HEK293 (cell line): ENCODE results near the gene DDX18.

Experiments
- CTCF ChIA-PET: fragments of 350-600 bp; formaldehyde crosslinking; extraction: SDS; loops from one replicate; lab custom pipeline; 2021; ENCODE audit warnings: antibody characterized with exemption; lab: Yijun Ruan, JAX
- POLR2A ChIA-PET: fragments of 300-600 bp; formaldehyde crosslinking; extraction: SDS; loops from one replicate; lab custom pipeline; 2020; ENCODE audit warnings: antibody characterized with exemption, inconsistent platforms; lab: Yijun Ruan, JAX
- H3K27ac ChIP-seq: fragments of 200-500 bp; sonication (Bioruptor generic); 2 replicates; pipeline ENCODE4 v1.5.1; 2014; ENCODE audit warnings: low read depth, low read length, control low read depth, inconsistent platforms; ENCODE audit errors: extremely low read depth
- H3K36me3 ChIP-seq, 2 experiments: fragments of 200-500 bp in 1 of 2; sonication (Bioruptor generic) in 1 of 2; 1 replicate in 1 of 2; 2 replicates in 1 of 2; pipeline ENCODE4 v1.5.1; 2014 to 2017; ENCODE audit warnings: inconsistent platforms in 2 of 2, low read length in 2 of 2; ENCODE audit not compliant: control insufficient read depth in 2 of 2, insufficient read depth in 1 of 2
- H3K4me1 ChIP-seq: fragments of 200-500 bp; sonication (Bioruptor generic); 2 replicates; pipeline ENCODE4 v1.5.1; 2014; ENCODE audit warnings: mild to moderate bottlenecking, low read length, inconsistent platforms; ENCODE audit not compliant: control insufficient read depth, insufficient read depth
- H3K4me3 ChIP-seq: 2 replicates; pipeline ENCODE4 v1.5.1; 2011; ENCODE audit warnings: low read depth, mild to moderate bottlenecking, control low read depth, low read length, moderate library complexity
- H3K9me3 ChIP-seq: fragments of 200-500 bp; sonication (Bioruptor generic); 2 replicates; pipeline ENCODE4 v1.5.1; 2014; ENCODE audit warnings: low read depth, low read length, inconsistent platforms; ENCODE audit not compliant: control insufficient read depth, insufficient read depth
- BCL6B ChIP-seq: fragments of 450-650 bp; formaldehyde crosslinking; IDR thresholded peaks from 2 replicates; pipeline ENCODE4 v1.5.1; 2017; ENCODE audit warnings: missing biosample characterization, missing genetic modification characterization
- GLI2 ChIP-seq: fragments of 450-650 bp; formaldehyde crosslinking; IDR thresholded peaks from 2 replicates; pipeline ENCODE4; 2017; ENCODE audit warnings: missing biosample characterization, missing genetic modification characterization, low read depth, borderline replicate concordance
- HOXC10 ChIP-seq: sonication (generic); formaldehyde crosslinking; IDR thresholded peaks from 2 replicates; pipeline ENCODE4 v1.8.1; 2023; ENCODE audit warnings: mild to moderate bottlenecking, missing genetic modification reagents
- KLF7 ChIP-seq: fragments of 450-650 bp; formaldehyde crosslinking; IDR thresholded peaks from 2 replicates; pipeline ENCODE4 v1.5.1; 2016; ENCODE audit warnings: missing biosample characterization, missing genetic modification characterization, borderline replicate concordance
- KLF9 ChIP-seq: fragments of 450-650 bp; formaldehyde crosslinking; IDR thresholded peaks from 2 replicates; pipeline ENCODE4 v1.5.1; 2016; ENCODE audit warnings: missing biosample characterization, missing genetic modification characterization, low read depth
- MEIS1 ChIP-seq: sonication (generic); formaldehyde crosslinking; IDR thresholded peaks from 2 replicates; pipeline ENCODE4 v1.8.1; 2022; ENCODE audit warnings: missing genetic modification reagents, mild to moderate bottlenecking, borderline replicate concordance
- SCRT2 ChIP-seq: fragments of 450-650 bp; formaldehyde crosslinking; IDR thresholded peaks from 2 replicates; pipeline ENCODE4 v1.5.1; 2016; ENCODE audit warnings: missing biosample characterization, missing genetic modification characterization
- SP7 ChIP-seq: fragments of 450-650 bp; formaldehyde crosslinking; IDR thresholded peaks from 2 replicates; pipeline ENCODE4 v1.5.1; 2016; ENCODE audit warnings: missing biosample characterization, missing genetic modification characterization
- ZBTB17 ChIP-seq: fragments of 450-650 bp; formaldehyde crosslinking; IDR thresholded peaks from 2 replicates; pipeline ENCODE4 v1.5.1; 2016; ENCODE audit warnings: missing biosample characterization, missing genetic modification characterization
- ZNF148 ChIP-seq: fragments of 450-650 bp; formaldehyde crosslinking; IDR thresholded peaks from 2 replicates; pipeline ENCODE4 v1.5.0; 2017; ENCODE audit warnings: missing biosample characterization, missing genetic modification characterization, borderline replicate concordance
- ZNF2 ChIP-seq: fragments of 450-650 bp; formaldehyde crosslinking; IDR thresholded peaks from 2 replicates; pipeline ENCODE4 v1.5.1; 2016; ENCODE audit warnings: missing biosample characterization, missing genetic modification characterization
- ZNF202 ChIP-seq: fragments of 450-650 bp; formaldehyde crosslinking; IDR thresholded peaks from 2 replicates; pipeline ENCODE4 v1.5.1; 2016; ENCODE audit warnings: missing biosample characterization, missing genetic modification characterization, borderline replicate concordance
- ZNF292 ChIP-seq: fragments of 450-650 bp; formaldehyde crosslinking; IDR thresholded peaks from 2 replicates; pipeline ENCODE4 v1.5.1; 2016; ENCODE audit warnings: low read depth, missing biosample characterization, missing genetic modification characterization, borderline replicate concordance
- ZNF335 ChIP-seq: fragments of 450-650 bp; formaldehyde crosslinking; conservative IDR thresholded peaks from 2 replicates; pipeline ENCODE4 v1.5.1; 2016; ENCODE audit warnings: missing biosample characterization, missing genetic modification characterization
- ZNF341 ChIP-seq: fragments of 450-650 bp; formaldehyde crosslinking; IDR thresholded peaks from 2 replicates; pipeline ENCODE4; 2016; ENCODE audit warnings: low read depth, missing biosample characterization, missing genetic modification characterization
- ZNF423 ChIP-seq: fragments of 450-650 bp; formaldehyde crosslinking; IDR thresholded peaks from 2 replicates; pipeline ENCODE4 v1.5.1; 2016; ENCODE audit warnings: missing biosample characterization, missing genetic modification characterization
- ZNF596 ChIP-seq: fragments of 450-650 bp; IDR thresholded peaks from 2 replicates; pipeline ENCODE4 v1.5.0; 2018; ENCODE audit warnings: missing biosample characterization, mild to moderate bottlenecking, missing genetic modification characterization, moderate library complexity
- ZNF623 ChIP-seq: fragments of 450-650 bp; formaldehyde crosslinking; IDR thresholded peaks from 2 replicates; pipeline ENCODE4 v1.5.1; 2016; ENCODE audit warnings: missing biosample characterization, missing genetic modification characterization
- ZNF658 ChIP-seq: fragments of 450-650 bp; formaldehyde crosslinking; IDR thresholded peaks from 2 replicates; pipeline ENCODE4; 2016; ENCODE audit warnings: missing biosample characterization, missing genetic modification characterization
- ZNF701 ChIP-seq: fragments of 450-650 bp; formaldehyde crosslinking; IDR thresholded peaks from 2 replicates; pipeline ENCODE4 v1.5.1; 2016; ENCODE audit warnings: missing biosample characterization, missing genetic modification characterization
- TF ChIP-seq, protein P1 (sequence below): fragments of 450-650 bp; formaldehyde crosslinking; IDR thresholded peaks from 2 replicates; pipeline ENCODE4 v1.5.1; 2016; ENCODE audit warnings: missing biosample characterization, missing genetic modification characterization, borderline replicate concordance
- TF ChIP-seq, protein P2 (sequence below): fragments of 450-650 bp; formaldehyde crosslinking; IDR thresholded peaks from 2 replicates; pipeline ENCODE4 v1.5.1; 2017; ENCODE audit warnings: missing biosample characterization, missing genetic modification characterization

DDX18 gene

GRCh38 chr2:117858336-117858735 lies 43.8 kb downstream of the DDX18 start:
- Histone ChIP-seq H3K27ac (no peak overlapping the region), H3K4me1 (no peaks in the 10 kb centered on the region), H3K9me3 (no peaks in the 10 kb centered on the region), H3K4me3 (no peak overlapping the region), H3K36me3 (no peaks in the 10 kb centered on the region)
- no peak for TF ChIP-seq KLF7 (tag by site-specific recombination)
- no peak for TF ChIP-seq GLI2 (tag by site-specific recombination)
- no peak for TF ChIP-seq ZBTB17 (tag by site-specific recombination)
- no peak for TF ChIP-seq ZNF2
- no peak for TF ChIP-seq BCL6B
- TF ChIP-seq ZNF148 (tag by site-specific recombination), result no peak
- TF ChIP-seq MEIS1, result no peak
- no peak for TF ChIP-seq ZNF596
- CTCF ChIA-PET, result no interaction called here
- POLR2A ChIA-PET, result no interaction called here

DNA sequence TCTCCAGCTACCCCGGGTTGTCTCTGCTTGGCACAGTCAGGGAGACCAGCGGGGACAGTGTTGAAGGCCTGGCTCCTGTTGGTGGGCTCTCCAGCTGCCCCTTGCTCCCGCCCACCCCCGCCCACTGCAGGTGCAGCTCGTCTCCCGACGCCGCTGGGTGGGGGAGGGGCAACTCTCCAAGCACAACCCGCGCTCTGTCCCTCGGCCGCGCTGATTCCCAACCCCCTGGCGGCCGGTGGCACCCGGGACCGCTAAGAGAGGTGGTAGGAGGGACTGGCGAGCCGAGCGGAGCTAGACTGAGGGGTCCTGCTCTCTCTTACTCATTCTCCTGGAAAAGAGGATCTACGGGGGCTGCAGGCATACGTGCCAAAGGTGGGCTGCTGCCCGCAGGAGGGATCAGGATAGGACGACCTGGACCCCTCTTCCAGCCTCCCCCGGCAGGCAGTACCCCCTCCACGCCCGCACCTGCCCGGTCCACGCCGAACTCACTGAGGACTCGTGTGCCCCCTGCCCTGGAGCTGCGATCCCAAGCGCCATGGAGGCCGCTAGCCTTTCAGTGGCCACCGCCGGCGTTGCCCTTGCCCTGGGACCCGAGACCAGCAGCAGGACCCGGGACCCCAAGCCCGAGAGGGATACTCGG lies 44.5 kb downstream of the DDX18 start:
- H3K9me3 ChIP-seq, result no peaks in the 10 kb centered on the region
- H3K4me1 ChIP-seq, result no peaks in the 10 kb centered on the region
- ChIA-PET CTCF (no interaction called here), POLR2A (no interaction called here)
- no peak overlapping the region for H3K27ac ChIP-seq
- H3K4me3 ChIP-seq, result no peak overlapping the region
- H3K36me3 ChIP-seq, result no peaks in the 10 kb centered on the region
- TF ChIP-seq ZNF658 (no peak), ZNF623 (tag by site-specific recombination) (no peak), SCRT2 (tag by site-specific recombination) (no peak), ZNF341 (tag by site-specific recombination) (no peak), SP7 (tag by site-specific recombination) (no peak), ZNF335 (tag by site-specific recombination) (no peak), HOXC10 (no peak), ZNF202 (no peak), ZBTB17 (tag by site-specific recombination) (no peak), KLF7 (tag by site-specific recombination) (no peak), ZNF701 (tag by site-specific recombination) (no peak), ZNF292 (tag by site-specific recombination) (no peak), ZNF423 (tag by site-specific recombination) (no peak), KLF9 (no peak)
- TF ChIP-seq, protein P1, sequence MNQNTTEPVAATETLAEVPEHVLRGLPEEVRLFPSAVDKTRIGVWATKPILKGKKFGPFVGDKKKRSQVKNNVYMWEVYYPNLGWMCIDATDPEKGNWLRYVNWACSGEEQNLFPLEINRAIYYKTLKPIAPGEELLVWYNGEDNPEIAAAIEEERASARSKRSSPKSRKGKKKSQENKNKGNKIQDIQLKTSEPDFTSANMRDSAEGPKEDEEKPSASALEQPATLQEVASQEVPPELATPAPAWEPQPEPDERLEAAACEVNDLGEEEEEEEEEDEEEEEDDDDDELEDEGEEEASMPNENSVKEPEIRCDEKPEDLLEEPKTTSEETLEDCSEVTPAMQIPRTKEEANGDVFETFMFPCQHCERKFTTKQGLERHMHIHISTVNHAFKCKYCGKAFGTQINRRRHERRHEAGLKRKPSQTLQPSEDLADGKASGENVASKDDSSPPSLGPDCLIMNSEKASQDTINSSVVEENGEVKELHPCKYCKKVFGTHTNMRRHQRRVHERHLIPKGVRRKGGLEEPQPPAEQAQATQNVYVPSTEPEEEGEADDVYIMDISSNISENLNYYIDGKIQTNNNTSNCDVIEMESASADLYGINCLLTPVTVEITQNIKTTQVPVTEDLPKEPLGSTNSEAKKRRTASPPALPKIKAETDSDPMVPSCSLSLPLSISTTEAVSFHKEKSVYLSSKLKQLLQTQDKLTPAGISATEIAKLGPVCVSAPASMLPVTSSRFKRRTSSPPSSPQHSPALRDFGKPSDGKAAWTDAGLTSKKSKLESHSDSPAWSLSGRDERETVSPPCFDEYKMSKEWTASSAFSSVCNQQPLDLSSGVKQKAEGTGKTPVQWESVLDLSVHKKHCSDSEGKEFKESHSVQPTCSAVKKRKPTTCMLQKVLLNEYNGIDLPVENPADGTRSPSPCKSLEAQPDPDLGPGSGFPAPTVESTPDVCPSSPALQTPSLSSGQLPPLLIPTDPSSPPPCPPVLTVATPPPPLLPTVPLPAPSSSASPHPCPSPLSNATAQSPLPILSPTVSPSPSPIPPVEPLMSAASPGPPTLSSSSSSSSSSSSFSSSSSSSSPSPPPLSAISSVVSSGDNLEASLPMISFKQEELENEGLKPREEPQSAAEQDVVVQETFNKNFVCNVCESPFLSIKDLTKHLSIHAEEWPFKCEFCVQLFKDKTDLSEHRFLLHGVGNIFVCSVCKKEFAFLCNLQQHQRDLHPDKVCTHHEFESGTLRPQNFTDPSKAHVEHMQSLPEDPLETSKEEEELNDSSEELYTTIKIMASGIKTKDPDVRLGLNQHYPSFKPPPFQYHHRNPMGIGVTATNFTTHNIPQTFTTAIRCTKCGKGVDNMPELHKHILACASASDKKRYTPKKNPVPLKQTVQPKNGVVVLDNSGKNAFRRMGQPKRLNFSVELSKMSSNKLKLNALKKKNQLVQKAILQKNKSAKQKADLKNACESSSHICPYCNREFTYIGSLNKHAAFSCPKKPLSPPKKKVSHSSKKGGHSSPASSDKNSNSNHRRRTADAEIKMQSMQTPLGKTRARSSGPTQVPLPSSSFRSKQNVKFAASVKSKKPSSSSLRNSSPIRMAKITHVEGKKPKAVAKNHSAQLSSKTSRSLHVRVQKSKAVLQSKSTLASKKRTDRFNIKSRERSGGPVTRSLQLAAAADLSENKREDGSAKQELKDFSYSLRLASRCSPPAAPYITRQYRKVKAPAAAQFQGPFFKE (tag by site-specific recombination), result no peak
- TF ChIP-seq, protein P2, sequence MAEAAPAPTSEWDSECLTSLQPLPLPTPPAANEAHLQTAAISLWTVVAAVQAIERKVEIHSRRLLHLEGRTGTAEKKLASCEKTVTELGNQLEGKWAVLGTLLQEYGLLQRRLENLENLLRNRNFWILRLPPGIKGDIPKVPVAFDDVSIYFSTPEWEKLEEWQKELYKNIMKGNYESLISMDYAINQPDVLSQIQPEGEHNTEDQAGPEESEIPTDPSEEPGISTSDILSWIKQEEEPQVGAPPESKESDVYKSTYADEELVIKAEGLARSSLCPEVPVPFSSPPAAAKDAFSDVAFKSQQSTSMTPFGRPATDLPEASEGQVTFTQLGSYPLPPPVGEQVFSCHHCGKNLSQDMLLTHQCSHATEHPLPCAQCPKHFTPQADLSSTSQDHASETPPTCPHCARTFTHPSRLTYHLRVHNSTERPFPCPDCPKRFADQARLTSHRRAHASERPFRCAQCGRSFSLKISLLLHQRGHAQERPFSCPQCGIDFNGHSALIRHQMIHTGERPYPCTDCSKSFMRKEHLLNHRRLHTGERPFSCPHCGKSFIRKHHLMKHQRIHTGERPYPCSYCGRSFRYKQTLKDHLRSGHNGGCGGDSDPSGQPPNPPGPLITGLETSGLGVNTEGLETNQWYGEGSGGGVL (tag by site-specific recombination), result no peak
